HG03571 (cell line): Measurements from ENCODE around the gene ZNF575.
"Not testable (repeated sequence)": the region's sequence is repeated elsewhere in the genome, so short reads cannot be mapped to it uniquely, and the experiment has no call there.

Experiments
- ATAC-seq: cut with Tn5 transposase; IDR thresholded peaks from one replicate; pipeline ENCODE4 v1.9.1; 2021; ENCODE audit not compliant: unreplicated experiment

Gene ZNF575

DNA sequence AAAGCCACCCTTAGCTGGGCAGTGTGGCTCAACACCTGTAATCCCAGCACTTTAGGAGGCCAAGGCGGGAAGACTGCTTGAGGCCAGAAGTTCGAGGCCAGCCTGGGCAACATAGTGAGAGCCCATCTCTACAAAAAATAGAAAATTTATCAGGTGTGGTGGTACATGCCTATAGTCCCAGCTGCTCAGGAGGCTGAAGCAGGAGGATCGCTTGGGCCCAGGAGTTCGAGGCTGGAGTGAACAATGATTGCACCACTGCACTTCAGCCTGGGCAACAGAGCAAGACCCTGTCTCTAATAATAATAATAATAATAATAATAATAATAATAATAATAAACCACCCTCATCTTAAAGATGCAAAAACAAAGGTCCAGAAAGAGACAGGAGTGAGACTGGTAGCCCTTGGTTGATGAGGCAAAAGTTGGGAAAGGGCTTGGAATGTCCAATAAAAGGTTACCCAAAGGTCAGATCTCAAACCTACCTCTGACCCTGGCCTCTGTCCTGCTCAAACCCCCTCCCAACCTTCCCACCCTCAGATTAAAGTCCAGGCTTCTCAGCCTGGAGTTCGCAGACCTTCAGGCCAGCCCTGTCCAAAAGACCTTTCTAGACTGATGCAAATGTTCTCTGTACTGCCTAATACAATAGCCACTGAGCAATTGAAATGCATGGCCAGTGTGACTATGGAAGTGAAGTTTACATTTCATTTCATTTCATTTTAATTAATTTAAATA is 9.1 kb downstream of the ZNF575 start:
- ATAC-seq = no peak

DNA sequence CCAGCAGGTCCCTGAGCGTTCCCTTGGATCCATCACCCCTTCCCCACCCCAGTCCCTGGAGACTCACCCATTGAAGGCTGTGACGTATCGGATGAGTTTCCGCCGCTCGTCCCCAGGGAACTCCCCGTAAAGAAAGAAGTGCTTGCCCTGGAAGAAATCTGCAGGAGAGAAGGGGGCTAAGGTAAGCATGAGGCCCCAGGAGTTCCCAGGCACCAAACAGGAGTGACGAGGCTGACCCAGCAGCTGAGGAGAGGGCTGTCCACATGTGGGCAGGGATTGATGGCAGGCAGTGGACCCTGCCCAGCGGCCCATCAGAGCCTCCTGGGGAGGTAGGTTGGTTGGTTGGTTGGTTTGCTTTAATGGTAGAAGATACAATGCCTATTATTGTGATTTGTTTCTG is 11.1 kb downstream of the ZNF575 start:
- ATAC-seq = no peak

DNA sequence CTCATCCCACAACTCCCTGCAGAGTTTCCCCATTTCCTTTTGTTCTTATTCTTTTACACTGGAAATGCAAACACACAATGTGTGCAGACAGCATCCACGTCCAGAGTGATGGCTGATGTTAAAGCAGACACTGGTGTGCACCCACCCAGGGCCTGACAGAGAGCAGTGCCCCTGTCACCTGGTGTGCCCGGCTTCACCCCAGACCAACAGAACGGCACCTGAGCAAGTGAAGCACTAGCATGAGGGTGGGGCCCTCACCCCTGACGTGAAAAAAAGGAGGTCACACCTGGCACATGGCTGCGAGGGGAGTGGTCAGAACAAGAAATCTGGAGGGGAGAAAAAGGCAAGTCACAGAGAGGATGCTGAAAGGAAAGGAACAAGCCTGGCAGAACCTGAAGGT is 12.3 kb downstream of the ZNF575 start:
- ATAC-seq = no peak

DNA sequence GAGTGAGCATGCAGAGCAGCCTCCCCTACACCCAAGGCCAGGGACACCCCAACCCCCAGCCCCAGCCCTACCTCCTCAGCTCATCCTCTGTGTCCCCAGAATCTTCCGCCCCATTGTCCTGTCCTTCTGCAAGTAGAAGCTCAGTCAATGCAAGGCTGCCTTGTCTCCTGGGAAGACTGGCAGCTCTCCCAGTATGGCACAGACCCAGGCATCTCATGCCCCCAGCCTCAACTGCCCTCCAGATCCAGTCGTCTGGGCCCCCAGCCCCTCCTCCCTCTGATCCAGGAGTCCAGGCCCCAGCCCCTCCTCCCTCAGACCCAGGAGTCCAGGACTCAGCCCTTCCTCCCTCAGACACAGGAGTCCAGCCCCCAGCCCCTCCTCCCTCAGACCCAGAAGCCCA is 13.0 kb downstream of the ZNF575 start:
- ATAC-seq = no peak

DNA sequence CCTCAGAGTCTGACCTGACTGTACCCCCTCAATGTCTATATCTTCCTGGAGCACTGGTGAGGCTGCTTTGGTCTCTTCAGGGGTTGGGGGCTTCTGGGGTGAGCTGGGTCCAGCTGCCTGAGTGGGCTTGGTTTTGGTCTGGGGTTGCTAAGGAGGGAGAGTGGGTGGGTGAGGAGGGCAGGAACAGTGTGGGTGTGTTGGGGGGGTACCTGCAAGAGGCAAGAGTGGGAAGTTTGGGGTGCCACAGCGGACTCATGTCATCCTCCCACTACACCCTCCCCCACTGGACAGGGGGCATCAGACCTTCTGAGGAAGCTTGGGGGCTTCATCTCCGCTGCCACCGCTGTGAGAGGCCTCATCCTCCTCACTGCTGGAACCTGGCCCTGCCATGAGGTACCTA is 13.6 kb downstream of the ZNF575 start:
- ATAC-seq = no peak

DNA sequence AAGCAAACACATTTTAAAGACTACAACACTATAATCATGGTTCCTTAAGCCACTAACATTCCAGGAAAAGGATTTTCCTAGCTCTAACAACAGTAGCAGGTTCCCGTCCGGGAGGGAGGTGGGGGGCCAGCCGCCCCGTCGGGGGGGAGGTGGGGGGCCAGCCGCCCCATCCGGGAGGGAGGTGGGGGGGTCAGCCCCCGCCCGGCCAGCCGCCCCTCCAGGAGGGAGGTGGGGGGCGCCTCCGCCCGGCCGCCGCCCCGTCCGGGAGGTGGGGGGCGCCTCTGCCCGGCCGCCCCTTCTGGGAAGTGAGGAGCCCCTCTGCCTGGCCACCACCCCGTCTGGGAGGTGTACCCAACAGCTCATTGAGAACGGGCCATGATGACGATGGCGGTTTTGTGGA is 14.9 kb downstream of the ZNF575 start:
- ATAC-seq = not testable (repeated sequence)

DNA sequence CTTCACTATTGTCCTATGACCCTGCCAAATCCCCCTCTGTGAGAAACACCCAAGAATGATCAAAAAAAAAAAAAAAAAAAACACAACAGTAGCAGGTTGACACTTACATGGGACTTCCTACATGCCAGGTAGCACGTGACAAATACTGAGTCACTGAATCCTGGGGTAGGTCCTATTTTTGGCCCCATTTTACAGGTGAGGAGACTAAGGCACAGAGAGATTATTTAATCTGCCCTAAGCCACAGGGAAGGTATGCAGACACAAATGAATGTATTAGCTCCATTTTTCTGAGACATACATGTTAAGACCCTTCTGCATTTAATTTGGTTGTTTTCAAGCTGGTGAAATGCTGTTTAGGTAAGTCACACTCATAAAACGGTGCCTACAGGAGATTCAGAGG is 15.7 kb downstream of the ZNF575 start:
- ATAC-seq = no peak

DNA sequence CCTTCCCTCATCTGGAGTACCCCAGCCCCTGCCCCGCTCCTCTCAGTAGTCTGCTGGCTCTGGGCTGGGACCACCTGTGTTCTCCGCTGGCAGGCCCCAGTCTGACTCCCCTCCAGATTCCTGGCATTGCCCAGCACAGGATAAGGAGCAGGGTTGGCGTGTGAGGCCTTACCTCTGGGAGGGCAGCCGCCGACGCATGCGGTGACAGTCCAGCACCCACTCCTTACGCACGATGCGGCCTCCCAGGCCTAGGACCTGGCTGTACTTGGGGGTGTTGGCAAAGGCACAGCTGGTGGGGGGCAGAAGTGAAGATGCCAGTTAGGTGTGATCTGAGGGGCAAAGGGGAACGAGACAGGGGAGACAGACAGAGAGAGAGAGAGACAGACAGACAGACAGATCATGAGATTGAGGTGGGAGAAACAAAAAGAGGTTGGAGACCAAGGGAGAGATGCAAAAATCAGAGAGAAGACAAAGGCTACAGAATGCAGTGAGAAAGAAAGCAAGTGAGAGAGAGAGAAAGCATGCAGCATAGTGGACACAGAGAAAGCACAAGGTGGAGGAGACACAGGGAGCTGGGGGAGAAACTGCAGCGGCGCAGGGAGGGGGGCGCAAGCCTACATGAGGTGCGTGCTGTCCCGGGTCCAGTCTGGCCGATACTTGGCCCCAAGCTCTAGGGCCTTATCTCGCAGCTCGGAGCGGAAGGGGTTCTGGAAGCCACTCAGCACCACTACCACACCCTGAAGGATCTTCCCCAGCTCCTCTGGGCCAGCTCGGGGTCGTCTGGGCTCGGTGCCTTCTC is 18.6 kb downstream of the ZNF575 start:
- no peak for ATAC-seq

DNA sequence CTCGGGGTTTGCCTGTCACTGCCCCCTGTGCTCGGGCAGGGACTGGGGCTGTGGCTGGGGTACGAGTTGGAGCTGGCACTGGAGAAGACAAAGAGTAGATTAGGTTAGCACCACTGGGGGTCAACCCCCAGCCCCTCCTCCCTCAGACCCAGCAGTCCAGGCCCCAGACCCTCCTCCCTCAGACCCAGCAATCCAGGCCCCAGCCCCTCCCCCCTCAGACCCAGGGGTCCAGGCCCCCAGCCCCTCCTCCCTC is 19.1 kb downstream of the ZNF575 start:
- no peak for ATAC-seq

DNA sequence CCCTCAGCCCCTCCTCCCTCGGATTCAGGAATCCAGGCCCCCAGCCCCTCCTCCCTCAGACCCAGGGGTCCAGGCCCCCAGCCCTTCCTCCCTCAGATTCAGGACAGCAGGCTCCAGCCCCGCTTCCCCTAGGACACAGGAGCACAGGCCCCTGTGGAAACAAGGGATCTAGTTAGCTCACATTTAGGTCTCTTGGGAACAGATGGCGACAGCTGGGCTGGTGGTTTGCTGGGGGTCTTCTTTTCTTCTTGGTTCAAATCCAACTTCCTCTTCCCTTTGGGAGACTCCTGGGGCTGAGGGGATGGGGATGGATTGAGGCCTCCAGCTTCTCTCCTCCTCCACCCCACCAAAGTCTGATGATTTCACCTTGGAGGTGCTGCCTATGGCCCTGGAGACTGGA is 19.6 kb downstream of the ZNF575 start:
- ATAC-seq = no peak

DNA sequence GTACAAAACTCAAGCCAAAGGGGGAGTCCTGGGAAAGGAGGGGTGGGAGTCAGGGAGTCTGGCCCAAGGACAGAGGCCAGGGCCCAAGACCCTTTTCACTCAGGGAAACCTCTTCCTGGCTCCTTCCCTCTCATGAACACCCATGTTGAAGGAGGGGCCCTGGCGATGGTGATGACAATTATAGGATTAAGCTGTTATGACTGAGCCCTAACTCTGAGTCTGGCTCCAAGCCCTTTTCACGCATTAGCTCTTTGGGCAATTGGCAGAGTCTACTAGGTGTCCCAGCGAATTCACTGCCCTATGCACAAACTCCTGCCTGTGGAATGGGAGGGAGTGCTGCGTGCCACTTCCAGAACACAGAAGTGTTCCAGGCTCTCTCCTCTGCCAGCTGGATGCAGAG is 20.7 kb downstream of the ZNF575 start:
- no peak for ATAC-seq

DNA sequence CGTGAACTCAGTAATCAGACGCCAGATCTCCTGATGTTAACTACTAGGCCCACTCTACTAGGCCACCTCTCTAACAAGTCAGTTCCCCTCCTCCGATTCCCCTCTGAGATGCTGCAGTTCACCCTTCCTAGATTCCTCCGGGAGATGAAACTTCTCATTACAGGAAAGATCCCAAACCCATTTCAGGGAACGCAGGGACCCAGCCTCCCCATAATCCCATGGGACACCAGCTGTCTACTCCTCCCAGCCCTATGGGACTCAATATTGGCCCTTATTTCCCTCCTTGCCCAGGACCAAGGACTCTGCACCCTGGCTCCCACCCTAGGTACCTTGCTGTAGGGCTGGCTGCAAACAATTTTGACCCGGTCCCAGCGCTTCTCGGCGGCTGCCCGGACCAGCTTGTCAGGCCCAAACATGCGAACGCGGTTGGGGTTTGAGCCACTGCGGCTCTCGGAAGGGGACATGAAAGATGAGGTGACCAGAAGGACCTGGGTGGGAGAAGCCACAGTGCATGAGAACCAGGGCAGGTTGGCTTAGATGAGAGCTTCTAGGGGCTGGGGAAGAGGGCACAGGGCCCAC is 21.4 kb downstream of the ZNF575 start:
- no peak for ATAC-seq

DNA sequence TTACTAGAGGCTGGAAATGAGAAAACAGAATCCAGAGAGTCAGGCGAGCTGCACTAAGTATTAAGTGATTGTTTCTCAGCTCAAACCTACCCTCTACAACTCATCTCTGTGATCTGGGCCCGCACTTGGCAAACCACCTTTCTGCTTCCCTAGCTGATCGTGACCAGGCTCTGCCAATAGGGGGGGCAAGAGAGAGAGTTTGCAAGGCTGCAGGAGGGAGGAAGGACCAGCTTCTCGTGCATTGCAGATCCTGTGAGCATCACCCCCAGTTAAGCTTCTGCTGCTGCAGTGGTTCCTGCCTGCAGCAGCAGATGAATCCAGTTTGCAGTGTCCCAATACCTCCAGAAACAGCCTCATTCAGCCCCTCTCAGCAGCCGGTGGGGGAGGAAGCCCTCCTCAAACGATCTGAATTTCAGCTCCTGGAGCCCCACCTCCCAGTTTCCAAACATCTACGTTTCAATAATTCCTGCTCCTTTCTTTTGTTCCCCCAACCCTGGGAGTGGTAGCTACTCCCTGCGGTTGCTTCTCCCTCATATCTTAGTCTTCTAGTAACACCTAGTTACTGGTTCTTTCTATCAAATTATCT is 22.3 kb downstream of the ZNF575 start:
- ATAC-seq = no peak

DNA sequence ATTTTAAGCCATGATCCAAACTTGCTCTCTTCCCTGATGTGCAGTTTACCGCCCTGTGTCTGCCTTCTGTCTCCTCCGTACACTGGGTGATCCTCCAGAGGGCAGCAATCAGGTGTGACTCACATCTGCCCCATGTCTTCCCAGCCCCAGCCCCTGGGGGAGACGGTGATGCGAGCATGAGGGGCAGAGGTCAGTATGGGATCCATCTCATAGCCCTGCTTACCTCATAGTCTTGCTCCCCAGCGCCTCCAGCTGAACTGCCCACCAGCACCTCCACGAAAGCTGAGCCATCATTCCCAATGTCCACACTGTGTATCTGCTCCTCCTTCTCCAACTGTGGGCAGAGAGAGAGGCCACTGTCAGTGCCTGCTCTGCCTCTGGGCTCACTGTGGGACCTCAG is 27.7 kb downstream of the ZNF575 start:
- ATAC-seq = no peak

DNA sequence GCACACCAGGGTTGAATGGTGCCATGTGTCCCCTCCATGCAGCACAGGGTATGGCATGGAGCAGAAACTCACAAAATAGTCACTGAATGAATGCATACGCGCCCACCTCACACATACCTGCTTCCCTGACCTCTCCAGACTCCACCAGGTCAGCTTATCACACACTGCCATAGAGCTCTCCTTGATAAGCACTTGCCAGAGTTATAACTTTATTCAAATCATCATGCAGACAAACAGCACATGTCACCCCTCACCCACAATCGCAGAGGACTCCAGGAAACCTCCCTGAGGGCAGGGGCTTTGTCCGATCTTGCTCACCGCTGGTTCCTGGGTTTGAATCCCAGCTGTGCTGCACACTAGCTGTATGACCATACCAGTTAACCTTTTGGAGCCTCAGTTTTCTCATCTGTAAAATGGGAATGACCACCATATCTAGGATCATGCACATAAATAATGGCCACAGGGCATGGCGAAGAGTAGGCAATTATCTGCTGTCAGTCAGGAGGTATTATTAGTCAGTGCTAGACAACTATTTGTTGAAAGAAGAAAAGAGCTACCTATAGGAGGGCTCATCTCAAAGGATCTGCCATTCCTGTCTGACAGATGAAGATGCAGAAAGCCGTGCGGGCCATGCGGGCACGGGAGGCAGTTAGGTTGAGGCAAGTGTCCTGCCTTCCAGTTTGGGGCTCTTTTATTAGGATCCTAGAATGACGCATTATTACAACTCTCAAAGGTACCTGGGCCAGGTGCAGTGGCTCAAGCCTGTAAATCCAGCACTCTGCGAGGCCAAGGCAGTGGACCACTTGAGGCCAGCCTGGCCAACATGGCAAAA is 28.4 kb downstream of the ZNF575 start:
- no peak for ATAC-seq

DNA sequence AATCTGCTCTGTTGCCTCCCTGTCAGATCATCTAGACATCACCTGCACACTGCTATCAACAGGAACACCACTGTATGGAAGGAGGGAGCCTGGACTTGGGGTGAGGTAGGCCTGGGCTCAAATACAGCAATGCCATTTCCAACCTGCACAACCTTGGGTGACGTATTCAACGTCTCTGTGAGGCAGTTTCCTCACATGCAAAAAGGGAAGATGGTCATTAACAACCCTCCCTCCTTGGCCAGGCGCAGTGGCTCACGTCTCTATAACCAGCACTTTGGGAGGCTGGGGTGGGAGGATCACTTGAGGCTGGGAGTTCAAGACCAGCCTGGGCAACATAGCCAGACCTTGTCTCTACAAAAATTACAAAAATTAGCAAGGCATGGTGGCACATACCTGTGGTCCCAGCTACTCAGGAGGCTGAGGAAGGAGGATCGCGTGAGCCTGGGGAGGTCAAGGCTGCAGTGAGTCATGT is 29.3 kb downstream of the ZNF575 start:
- ATAC-seq = no peak

DNA sequence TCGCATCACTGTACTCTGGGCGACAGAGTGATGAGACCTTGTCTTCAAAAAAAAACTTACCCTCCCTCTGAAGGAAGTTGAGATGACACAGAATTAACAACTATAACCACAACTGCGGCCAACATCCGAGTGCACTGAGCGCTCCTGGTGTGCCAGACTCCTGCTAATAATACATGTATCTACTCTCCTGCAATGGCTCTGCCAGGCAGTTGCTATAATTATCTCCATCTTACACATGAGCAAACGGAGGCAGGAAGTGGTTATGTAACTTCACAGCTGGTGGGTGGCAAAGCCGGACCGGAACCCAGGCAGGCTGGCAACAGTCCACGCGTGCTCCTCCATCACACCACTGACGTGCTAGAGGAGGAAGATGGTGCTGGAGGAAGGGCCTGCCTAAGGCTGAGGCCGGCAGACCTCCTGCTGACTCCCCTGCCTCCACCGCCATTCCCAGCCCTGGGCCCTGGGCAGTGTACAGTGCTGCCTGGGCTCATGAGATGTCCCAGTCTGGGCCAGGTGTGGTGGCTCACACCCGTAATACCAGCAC is 29.8 kb downstream of the ZNF575 start:
- ATAC-seq = no peak

DNA sequence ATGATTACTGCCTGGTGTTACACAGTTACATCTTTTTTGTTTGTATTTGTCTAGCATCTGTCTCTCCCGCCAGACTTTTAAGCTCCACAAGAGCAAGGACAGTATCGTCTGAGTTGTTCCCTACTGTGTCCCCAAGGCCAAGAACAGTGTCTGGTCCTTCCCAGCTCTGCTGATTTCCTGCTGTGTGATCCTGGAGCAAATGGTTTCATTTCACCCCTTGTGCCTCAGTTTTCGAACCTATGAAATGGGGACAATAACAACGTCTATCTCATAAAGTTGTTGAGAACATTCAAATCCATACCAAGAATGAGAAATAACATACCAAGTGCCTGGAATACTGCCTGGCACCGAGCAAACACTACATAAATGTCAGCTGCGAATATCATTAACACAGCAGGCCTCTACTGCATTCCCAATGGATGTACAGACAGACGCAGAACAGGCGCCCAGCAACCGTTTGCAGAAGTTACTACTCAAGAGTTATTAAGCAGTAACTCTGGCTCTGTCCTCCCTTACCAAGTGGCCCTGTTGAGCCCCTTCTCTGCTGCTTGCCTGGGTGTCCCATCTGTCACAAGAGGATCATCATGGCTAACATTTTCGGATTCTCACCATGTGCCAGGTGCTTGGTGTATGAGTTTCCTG is 30.9 kb downstream of the ZNF575 start:
- ATAC-seq = no peak

DNA sequence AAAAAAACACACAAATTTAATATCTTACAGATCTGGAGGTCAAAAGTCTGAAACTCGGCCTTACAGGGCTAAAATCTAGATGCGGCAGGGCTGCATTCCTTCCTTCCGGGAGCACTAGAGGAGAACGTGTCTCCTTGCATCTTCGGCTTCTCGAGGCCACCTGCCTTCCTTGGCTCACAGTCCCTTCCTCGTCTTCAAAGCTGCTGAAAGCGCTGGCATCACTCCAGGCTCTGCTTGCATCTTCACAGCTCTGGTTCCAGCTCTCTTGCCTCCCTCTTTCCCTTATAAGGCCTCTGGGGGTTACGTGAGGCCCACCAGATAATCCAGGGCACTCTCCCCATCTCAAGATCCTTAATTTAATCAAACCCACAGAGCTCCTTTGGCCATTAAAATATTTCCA is 31.8 kb downstream of the ZNF575 start:
- no peak for ATAC-seq

DNA sequence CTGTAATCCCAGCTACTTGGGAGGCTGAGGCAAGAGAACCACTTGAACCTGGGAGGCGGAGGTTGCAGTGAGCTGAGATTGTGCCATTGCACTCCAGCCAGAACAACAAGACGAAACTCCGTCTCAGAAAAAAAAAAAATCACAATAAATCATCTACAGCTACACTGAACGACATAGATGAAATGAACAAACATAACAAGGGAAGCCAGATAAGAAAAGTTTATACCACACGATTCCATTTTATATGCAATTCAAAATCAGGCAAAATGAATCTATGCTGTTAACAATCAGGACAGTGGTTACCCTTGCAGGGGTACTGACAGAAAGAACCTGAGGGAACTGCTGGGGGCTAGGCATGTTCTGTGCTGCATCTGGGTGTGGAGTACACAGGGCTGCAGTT is 36.7 kb downstream of the ZNF575 start:
- no peak for ATAC-seq
